A673 (cell line): ENCODE data around the gene GALNTL6.

ENCODE experiments used
- EZH2 ChIP-seq: fragments of 200-600 bp; sonication (generic); IDR thresholded peaks from 2 replicates; pipeline ENCODE4 v1.6.1; 2017; ENCODE audit warnings: borderline replicate concordance, low read depth, mild to moderate bottlenecking, mixed read lengths, antibody characterized with exemption, low read length; ENCODE audit not compliant: poor library complexity, severe bottlenecking
- TF ChIP-seq, protein P1 (sequence below): fragments of 300-800, 200-600 bp; sonication (generic); conservative IDR thresholded peaks from 2 replicates; pipeline ENCODE4 v1.5.1; 2017; ENCODE audit warnings: low read depth, mild to moderate bottlenecking, antibody characterized with exemption, low read length, moderate library complexity, mixed read lengths

- TF ChIP-seq, protein P1, sequence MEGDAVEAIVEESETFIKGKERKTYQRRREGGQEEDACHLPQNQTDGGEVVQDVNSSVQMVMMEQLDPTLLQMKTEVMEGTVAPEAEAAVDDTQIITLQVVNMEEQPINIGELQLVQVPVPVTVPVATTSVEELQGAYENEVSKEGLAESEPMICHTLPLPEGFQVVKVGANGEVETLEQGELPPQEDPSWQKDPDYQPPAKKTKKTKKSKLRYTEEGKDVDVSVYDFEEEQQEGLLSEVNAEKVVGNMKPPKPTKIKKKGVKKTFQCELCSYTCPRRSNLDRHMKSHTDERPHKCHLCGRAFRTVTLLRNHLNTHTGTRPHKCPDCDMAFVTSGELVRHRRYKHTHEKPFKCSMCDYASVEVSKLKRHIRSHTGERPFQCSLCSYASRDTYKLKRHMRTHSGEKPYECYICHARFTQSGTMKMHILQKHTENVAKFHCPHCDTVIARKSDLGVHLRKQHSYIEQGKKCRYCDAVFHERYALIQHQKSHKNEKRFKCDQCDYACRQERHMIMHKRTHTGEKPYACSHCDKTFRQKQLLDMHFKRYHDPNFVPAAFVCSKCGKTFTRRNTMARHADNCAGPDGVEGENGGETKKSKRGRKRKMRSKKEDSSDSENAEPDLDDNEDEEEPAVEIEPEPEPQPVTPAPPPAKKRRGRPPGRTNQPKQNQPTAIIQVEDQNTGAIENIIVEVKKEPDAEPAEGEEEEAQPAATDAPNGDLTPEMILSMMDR = no peak
- TF ChIP-seq EZH2 = no peak
These were observed 704.2 kb downstream of the GALNTL6 start for GRCh38 chr4:172517391-172517790.
